ENCODE data around the gene MRPS31.
"Not testable (repeated sequence)": the region's sequence is repeated elsewhere in the genome, so short reads cannot be mapped to it uniquely, and the experiment has no call there.

MRPS31 gene

GRCh38 chr13:40756042-40756441 is 14.9 kb downstream of the MRPS31 start:
- no peak for DNase-seq

GRCh38 chr13:40755082-40755700 is 15.8 kb downstream of the MRPS31 start:
- DNase-seq = no peak

GRCh38 chr13:40749327-40749726 is 21.7 kb downstream of the MRPS31 start:
- no peak for DNase-seq

GRCh38 chr13:40735232-40735548 is 35.8 kb downstream of the MRPS31 start:
- DNase-seq = not testable (repeated sequence)

GRCh38 chr13:40734536-40735231 is 36.3 kb downstream of the MRPS31 start:
- DNase-seq = not testable (repeated sequence)

- DNase-seq = no peak
Observed at GRCh38 chr13:40732658-40733057, 38.3 kb downstream of the MRPS31 start.

- no peak for DNase-seq
Observed at GRCh38 chr13:40728595-40728994, 42.4 kb downstream of the MRPS31 start.

- not testable (repeated sequence) for DNase-seq
Observed at GRCh38 chr13:40714433-40714832, 56.6 kb downstream of the MRPS31 start.

- no peak for DNase-seq
Observed at GRCh38 chr13:40706439-40706838, 64.6 kb downstream of the MRPS31 start.

GRCh38 chr13:40697711-40698110 is 73.3 kb downstream of the MRPS31 start:
- no peak for DNase-seq

- DNase-seq = no peak
Observed at GRCh38 chr13:40694426-40694825, 76.6 kb downstream of the MRPS31 start.

GRCh38 chr13:40692946-40693345 is 78.0 kb downstream of the MRPS31 start:
- DNase-seq = no peak

GRCh38 chr13:40688781-40689180 is 82.2 kb downstream of the MRPS31 start:
- DNase-seq = no peak

- DNase-seq = no peak
Observed at GRCh38 chr13:40682449-40683240, 88.3 kb downstream of the MRPS31 start.

GRCh38 chr13:40681341-40682146 is 89.4 kb downstream of the MRPS31 start:
- DNase-seq = no peak

GRCh38 chr13:40680659-40681323 is 90.2 kb downstream of the MRPS31 start:
- no peak for DNase-seq

- no peak for DNase-seq
Observed at GRCh38 chr13:40679480-40679985, 91.5 kb downstream of the MRPS31 start.

Measured in cortex of kidney (tissue), 1 donor.